ENCODE data around the gene ABI3BP.

GRCh38 chr3:100968932-100969906 is 24.0 kb downstream of the ABI3BP start:
- TF ChIP-seq CTCF (IDR thresholded peaks at IDR 0.05; ENCODE audit: insufficient read depth, low read depth, low read length) (no peak), EZH2 (IDR thresholded peaks at IDR 0.05; ENCODE audit: insufficient read depth, low read length) (no peak)

Data from astrocyte (in vitro differentiated cells and primary cell).